Measurements from ENCODE around the gene CARS1. TPM values are rescaled to one million over a fixed set of nuclear protein-coding genes. Genes with fewer than 3 reads are reported as not detected.
A peak's percentile ranks its signal among the peaks of the same experiment; 100 is the strongest.
"Not testable (repeated sequence)": the region's sequence is repeated elsewhere in the genome, so short reads cannot be mapped to it uniquely, and the experiment has no call there.

Gene CARS1
- total RNA-seq, 1 donor from 2014 or later: 67.5 TPM

DNA sequence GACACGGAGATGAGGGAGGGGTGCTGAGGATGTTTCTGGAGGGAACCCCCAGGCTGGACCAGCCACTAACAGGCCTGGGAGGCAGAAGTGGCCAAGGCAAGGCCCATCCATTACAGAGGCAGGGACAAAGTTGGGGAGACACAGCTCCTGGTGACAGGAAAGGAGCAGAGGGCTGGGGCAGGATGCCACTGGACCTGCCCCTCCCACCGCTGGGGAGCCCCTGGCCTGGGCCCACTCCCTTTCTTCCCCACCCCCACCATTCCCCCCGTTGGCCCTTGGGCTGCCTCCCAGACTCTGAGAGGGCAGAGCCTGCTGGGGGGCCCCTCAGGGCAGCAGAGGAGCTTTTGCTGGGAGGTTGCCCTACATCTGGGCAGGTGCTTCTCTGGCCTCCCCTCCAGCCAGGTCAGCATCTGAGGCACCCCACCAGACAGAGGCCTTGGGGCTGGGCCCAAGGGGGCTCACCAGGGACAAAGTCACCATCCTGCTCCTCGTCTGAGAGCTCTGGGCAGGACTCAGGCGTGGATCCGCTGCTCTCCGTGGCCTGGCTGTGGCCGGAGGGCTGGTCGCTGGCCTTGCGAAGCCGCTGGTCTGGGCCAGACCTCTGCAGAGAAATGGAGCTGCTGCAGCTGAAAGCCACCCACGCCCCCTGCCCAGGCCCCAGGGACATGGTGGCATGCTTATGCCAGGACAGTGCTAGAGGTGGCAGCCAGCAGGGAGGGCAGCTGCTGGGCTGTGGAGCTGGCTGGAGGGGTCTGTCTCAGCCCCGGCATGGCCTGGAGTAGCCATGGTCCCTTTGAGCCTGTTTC lies 33.1 kb upstream of the CARS1 start:
- DNase-seq (ENCODE audit: low read depth, low spot score): no peak

DNA sequence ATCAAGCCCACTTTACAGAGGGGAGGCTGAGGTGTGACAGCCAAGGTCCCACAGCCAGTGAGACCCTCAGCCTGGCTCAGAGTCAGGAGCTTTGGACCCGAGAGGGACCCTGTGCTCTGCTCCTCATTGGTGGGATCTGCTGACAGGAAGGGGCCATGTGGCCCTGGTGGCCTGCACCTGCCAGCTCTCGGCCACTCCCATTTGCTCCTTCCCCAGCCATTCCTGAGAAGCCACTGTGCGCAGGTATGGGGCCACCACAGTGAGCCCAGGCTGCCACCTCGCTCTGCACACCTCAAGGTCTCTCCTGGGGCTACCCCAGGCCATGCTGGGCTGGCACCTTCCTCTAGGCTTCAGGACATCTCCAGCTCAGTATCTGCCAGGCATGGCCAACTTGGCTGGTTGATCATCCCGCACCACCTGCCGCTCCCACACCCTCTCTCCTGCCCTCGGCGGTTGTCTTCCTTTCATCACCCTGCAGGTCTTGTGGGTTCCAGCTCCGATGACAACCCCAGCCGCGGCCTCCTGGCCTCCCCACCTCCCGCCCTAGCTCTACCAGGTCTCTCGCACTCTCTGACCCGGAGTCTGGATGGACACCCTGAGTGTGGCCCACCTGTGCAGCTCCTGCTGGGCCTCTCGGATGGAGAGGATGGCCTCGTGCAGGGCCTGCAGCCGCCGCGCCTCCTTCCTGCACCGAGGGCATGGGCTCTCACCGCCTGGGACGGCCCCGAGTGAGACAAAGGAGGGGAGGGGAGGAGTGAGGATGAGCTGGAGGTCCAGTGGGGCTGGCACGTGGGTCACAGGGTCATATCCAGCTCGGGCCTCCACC lies 32.2 kb upstream of the CARS1 start:
- no peak for DNase-seq (ENCODE audit: low read depth, low spot score)

DNA sequence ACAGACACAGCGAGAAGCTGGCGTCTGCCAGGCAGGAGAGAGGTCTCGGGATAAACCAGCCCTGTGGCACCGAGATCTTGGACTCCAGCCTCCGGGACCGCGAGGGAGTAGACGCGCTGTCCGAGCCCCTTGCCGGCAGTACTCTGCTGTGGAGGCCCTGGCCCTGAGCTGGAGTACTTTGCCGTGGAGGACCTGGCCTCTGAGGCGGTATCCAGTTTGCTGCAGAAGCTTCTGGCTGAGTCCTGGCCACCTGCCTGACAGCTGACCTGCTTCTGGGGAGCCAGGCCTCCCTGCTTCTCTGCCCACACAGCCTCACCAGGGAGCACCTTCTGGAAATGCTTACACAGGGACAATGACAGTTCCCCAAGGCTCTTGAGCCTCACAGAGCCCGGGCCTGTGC lies 31.6 kb upstream of the CARS1 start:
- DNase-seq (ENCODE audit: low read depth, low spot score): no peak

DNA sequence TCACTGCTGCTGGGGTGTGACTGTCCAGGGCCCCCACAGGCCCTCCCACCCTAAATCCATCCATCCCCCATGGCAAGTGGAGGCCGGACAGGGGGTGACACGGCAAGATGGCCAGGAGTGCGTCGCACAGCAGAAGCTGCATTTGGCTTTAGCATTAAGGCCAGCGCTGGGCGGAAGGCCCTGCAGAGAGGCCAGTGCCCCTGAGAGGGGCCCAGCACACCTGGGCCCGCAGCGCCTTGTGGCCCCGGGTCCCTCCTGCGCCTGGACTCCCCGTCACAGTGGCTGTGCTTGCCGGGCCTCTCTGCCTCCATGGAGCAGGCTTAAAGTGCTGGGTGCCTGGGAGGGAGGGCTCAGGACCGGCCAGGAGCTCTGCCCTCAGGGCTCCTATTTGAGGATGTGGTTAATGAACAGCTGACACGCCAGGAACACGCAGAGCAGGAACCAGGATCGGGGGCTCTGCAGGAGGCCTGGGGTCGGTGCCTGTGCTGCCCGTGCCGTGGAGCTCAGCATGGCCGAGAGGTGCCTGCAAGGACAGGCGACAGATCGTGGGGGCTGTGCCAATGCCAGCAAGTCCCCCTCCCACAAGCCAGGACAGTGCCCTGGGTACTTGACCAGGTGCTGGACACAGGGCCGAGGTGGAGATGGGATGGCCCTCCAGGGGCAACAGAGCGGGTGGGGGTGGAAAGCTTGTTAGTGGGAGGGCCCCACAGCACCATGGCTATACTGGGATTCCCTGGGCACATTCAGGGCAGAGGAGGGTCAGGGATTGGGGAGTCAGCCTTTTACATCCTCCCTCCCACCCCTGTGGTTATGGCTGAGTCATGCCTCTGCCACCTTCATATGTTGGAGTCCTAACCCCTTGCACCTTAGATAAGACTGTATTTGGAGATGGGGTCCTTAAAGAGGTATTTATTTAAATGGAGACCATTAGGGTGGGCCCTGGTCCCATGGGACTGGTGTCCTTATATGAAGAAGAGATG lies 30.9 kb upstream of the CARS1 start:
- no peak for DNase-seq (ENCODE audit: low read depth, low spot score)

DNA sequence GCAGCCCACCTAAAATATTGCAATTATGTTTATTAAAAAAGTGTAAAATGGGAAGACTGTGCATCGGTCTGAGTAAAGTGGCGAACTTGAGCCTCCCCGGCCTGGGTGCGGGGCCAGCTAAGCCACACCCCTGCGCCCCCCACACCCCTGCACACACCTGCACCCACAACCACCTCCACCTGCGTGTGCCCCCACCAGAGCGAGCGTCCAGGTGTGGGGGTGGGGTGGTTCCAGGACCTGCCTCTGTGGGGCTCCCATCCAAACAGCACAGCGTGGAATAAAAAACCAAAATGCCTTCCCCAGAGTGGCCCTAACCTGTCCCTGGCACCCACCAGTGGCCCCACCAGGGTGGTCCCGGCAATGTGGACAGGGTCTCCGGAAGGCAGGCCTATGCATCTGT lies 30.1 kb upstream of the CARS1 start:
- DNase-seq (ENCODE audit: low read depth, low spot score): no peak

DNA sequence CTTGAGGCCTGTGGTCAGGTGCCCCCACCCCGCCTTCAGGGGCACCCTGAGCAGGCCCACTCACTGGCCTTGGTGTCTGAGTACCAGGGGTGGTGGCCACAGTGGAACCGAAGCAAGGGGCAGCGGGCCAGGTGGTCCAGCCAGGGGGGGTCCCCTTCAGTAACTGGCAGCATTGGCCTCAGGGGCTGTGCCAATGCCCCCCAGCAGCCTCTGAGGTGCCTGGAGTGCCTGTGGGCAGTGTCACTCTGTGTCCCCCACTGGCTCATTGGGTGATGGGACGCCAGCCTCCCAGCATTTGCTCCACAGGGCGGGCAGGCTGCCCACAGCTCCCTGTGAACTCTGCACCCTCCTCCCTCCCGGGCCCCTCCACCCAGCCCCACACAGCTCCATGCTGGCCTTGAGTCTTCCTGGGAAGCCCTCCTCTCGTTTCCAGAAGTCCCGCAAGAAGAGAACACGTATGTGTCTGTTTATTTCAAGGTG lies 29.5 kb upstream of the CARS1 start:
- no peak for DNase-seq (ENCODE audit: low read depth, low spot score)

DNA sequence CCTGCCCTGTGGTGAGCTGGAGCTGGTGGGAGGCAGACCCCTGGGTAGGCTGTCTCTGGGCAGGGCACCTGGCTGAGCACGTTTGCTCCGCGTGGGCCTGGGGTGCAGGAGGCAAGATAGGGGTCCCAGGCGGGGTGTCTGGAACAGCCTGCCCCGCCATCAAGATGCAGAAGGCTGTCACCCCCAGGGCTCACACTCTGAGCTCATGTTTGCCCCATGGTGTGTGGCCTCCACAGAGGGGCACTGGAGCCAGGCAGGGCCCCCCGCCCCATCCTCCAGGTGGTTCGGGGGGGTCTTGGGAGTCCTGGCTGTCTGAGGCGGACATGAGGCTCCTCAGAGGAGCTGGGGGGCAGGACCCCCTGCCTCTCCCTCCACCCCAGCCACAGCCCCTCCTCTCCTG lies 28.9 kb upstream of the CARS1 start:
- DNase-seq (ENCODE audit: low read depth, low spot score): no peak

DNA sequence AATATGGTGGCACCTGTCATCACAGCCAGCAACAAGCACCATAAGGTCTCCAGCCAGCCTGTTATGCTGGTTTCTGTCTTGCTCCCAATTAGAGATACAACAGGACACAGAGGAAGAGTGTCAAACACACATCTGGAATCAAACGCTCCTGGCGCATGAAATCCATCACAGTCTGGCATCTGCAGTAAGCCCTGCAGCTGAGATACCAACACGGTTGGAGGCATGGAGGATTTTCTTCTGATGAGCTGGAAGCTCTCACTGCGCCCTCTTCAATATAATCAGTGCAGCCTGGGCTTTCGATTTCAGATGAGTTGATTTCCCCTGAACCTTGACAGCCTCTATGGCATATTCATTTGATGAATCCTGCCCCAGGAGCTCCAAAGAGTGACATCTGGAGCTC lies 27.8 kb upstream of the CARS1 start:
- DNase-seq (ENCODE audit: low read depth, low spot score): no peak

DNA sequence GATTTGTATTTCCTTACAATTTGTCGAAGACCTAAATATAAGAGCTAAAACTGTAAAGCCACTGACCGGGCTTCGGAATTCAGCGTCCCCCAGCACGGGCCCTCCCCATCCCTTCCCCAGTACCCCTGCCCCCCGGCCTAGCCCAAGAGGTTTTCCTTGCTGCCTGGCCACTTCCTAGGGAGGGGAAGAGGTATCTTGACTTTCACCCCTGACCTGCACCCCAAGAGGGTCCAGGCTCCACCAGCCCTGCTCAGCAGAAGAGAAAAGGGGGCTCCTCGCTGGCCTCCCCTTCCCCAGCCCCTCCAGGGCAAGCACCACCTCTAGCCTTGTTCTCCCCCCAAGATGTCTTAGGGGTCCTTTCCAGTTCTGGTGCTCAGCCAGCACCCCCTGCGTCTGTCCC lies 26.1 kb upstream of the CARS1 start:
- DNase-seq (ENCODE audit: low read depth, low spot score): no peak

DNA sequence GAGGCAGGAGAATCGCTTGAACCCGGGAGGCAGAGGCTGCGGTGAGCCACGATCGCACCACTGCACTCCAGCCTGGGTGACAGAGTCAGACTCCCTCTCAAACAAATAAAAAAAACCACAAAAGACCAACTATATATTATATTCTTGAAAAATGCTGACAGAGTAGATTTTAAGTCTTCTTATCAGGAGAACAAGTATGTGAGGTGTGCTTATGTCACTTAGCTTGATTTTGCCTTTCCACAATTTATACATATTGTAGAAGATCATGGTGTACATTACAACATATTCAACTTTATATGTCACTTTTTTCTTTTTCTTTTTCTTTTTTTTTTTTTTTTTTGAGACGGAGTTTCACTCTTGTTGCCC lies 24.1 kb upstream of the CARS1 start:
- DNase-seq (ENCODE audit: low read depth, low spot score): no peak

DNA sequence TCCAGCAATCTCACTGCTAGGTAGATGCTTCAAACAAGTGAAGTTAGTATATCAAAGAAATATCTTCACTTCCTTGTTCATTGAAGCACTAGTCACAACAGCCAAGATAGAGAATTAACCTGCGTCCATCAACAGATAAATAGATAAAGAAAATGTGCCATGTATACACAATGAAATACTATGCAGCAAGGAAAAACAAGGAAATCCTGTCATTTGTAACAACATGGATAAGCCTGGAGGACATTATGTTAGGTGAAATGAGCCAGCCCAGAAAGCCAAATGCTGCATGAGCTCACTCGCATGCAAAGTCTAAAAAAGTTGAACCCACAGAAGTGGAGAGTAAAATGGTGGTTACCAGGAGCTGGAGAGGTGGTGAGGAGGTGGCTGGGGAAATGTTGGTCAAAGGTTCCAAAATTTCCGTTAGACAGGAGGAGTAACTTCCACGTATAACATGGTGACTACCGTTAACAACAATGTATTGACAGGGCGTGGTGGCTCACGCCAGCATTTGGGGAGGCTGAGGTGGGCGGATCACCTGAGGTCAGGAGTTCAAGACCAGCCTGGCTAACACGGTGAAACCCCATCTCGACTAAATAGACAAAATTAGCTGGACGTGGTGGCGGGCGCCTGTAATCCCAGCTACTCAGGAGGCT lies 23.6 kb upstream of the CARS1 start:
- no peak for DNase-seq (ENCODE audit: low read depth, low spot score)

DNA sequence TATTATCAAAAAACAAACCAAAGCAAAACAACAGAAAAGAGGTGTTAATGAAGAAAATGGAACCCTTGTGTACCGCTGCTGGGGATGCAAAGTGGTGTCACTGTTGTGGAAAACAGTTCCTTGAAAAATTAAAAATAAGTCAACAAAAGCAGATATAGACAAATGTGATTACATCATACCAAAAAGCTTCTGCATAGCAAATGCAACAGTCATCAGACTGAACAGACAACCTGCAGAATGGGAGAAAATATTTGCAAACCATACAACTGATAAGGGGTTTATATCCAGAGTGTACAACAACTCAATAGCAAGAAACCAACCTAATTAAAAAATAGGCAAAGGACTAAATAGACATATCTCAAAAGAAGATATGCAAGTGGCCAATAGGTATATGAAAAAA lies 22.9 kb upstream of the CARS1 start:
- DNase-seq (ENCODE audit: low read depth, low spot score): no peak

DNA sequence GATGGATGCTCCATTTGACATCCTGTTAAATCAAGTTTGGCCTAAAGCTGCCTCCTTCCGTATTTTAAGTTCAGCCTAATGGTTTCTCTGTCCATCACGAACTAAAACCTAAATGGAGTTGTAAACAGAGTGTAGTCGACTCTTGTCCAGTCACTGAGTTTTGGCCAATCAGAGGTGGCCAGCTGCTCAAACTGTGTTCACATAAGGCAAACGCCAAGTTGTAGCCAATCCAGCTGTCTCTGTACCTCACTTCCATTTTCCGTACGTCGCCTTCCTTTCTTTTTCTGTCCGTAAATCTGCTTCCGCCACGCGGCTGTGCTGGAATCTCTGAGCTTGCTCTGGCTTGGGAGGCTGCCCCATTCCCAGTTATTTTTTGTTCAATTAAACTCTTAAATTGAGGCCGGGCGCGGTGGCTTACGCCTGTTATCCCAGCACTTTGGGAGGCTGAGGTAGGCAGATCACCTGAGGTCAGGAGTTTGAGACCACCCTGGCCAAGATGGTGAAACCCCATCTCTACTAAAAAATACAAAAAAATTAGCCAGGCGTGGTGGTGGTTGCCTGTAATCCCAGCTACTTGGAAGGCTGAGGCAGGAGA lies 20.7 kb upstream of the CARS1 start:
- no peak for DNase-seq (ENCODE audit: low read depth, low spot score)

DNA sequence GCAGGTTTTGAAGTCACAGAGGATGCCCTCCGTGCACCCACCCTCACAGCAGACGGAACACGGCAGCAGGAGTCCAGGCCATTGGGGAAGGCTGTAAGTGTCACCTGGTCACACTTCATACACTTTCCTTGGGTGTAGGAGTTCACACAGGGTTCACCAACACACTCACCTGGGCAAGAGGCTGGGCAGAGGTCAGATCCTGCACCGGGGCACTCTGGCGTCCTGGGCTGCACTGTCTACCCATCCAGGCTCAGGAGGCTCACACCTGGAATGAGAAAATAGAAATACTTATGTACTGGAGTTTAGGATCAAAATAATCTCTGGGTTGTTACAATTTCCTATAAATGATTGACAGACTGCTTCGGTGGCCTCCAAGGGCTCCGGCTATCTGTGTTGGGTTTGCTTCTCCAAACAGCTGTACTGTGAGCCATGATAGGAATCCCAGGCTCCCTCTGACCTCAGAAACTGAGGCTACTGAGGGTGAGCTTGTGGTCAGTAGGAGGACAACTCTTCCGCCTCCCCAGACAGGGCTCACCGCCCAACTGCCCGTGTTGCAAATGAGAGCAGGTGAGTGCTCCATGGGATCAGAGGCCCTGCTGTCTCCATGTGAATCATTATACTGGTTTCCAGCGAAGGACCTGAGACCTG lies 20.1 kb upstream of the CARS1 start:
- no peak for DNase-seq (ENCODE audit: low read depth, low spot score)

DNA sequence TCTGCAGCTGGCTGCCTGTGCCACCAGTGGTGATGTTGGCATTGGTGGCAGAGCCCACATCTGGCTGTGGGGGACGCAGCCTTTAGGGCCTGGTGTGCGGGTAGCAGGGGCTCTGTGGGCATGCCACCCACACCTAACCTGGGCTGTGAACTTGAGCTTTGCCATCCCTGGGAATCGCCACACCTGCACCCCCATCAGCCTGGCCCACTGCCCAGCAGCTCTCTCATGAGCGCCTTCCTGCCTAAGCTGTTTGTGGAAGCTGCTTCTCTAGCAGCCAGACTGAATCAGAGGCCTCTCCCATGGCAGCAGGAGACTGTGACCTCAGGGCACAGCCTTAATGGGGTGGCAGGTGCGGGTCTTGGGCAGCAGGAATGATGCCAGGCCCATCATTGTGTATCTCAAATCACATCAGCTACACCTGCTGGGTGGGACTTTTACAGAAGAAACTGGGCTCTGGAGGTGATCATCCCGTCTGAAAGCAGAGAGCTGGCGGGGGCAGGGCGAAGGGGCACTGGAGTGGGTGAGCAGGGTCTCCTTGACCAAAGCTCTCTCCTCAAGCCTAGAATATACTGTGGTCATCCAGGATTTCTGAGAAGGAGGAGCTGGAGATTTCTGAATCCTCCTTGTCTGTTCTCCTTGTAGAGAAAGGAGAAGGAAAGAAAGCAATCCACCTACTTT lies 17.8 kb upstream of the CARS1 start:
- DNase-seq (ENCODE audit: low read depth, low spot score): no peak

DNA sequence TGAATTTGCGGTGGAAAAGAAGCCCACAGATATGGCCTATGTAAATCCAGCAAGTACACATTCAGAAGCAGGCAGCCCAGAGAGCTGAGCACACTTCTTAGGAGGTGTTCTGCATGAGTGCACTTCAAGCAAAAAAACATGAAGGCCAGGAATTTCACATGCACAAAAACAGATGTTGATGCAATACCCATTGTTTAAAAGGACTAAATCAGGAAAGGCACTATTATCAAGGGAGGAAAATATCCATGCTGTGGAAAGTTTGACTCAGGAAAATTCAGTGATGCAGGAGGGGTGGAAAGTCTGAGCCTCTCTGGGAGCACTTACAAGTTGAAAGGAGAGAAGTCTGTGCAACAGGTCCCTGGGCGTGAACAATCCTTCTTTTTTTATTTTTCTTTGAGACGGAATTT lies 15.8 kb upstream of the CARS1 start:
- peak; percentile 74 for DNase-seq (ENCODE audit: low read depth, low spot score)

DNA sequence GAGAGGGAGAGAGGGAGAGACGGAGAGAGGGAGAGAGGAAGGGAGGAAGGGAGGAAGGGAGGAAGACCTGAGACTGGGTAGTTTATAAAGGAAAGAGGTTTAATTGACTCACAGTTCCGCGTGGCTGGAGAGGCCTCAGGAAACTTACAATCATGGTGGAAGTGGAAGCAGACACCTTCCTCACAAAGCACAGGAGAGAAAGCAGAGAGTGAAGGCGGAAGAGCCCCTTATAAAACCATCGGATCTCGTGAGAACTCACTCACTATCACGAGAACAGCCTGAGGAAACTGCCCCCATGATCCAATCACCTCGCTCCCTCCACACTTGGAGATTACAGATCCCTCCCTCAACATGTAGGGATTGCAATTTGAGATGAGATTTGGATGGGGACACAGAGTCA lies 12.2 kb upstream of the CARS1 start:
- no peak for DNase-seq (ENCODE audit: low read depth, low spot score)

DNA sequence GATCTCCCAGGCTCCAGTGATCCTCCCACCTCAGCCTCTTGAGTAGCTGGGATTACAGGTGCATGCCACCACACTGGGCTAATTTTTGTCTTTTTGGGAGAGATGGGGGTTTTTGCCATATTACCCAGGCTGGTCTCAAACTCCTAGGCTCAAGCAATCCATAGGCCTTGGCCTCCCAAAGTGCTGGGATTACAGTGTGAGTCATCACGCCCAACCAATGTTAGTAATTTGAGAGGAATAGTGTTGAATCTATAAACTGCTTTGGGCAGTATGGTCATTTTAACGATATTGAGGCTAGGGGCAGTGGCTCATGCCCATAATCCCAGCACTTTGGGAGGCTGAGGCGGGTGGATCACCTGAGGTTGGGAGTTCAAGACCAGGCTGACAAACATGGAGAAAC lies 9.1 kb upstream of the CARS1 start:
- not testable (repeated sequence) for DNase-seq (ENCODE audit: low read depth, low spot score)

DNA sequence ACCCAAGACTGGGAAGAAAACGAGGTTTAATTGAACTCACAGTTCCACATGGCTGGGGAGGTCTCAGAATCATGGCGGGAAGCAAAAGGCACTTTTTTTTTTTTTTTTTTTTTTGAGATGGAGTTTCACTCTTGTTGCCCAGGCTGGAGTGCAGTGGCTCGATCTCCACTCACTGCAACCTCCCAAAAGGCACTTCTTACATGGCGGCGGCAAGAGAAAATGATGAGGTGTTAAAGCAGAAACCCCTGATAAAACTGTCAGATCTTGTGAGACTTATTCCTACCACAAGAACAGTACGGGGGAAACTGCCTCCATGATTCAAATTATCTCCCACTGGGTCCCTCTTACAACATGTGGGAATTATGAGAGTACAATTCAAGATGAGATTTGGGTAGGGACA lies 7.5 kb upstream of the CARS1 start:
- not testable (repeated sequence) for DNase-seq (ENCODE audit: low read depth, low spot score)

DNA sequence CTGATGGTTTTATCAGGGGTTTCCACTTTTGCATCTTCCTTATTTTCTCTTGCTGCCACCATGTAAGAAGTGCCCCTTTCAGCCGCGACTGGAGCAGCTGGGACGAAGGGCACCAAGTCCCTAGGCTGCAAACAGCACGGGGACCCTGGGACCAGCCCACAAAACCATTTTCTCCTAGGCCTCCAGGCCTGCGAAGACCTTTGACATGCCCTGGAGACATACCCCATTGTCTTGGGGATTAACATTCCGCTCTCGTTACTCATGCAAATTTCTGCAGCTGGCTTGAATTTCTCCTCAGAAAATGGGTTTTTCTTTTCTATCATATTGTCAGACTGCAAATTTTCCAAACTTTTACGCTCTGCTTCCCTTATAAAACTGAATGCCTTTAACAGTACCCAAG lies 6.7 kb upstream of the CARS1 start:
- DNase-seq (ENCODE audit: low read depth, low spot score): not testable (repeated sequence)

Data from pulmonary artery endothelial cell (primary cell).